SU-DHL-6 (cell line): Measurements from ENCODE around the gene DDX27.

Experiments
- CTCF ChIP-seq: fragments of 200-600 bp; sonication (generic); IDR thresholded peaks from one replicate; pipeline ENCODE4 v1.5.1; 2017; ENCODE audit warnings: antibody characterized with exemption, mild to moderate bottlenecking, low read length, moderate library complexity; ENCODE audit not compliant: insufficient read depth, poor library complexity, severe bottlenecking
- EZH2phosphoT487 ChIP-seq: fragments of 200-600 bp; sonication (generic), shearing (Covaris generic); conservative IDR thresholded peaks from 2 replicates; pipeline ENCODE4 v1.6.1; 2018; ENCODE audit warnings: mild to moderate bottlenecking, antibody characterized with exemption, low read length, moderate library complexity, mixed read lengths

GRCh38 chr20:49236301-49236700, 17.1 kb downstream of the DDX27 start:
- no peak for TF ChIP-seq CTCF
- no peak for TF ChIP-seq EZH2phosphoT487
